ENCODE data around the gene SCAPER.

SCAPER gene

GRCh38 chr15:76340198-76340802 lies 564.8 kb downstream of the SCAPER start:
- no peak for DNase-seq (ENCODE audit: low spot score)

GRCh38 chr15:76339305-76340197 lies 565.6 kb downstream of the SCAPER start:
- no peak for DNase-seq (ENCODE audit: low spot score)

GRCh38 chr15:76338486-76339304 lies 566.4 kb downstream of the SCAPER start:
- DNase-seq (ENCODE audit: low spot score) = no peak

DNA sequence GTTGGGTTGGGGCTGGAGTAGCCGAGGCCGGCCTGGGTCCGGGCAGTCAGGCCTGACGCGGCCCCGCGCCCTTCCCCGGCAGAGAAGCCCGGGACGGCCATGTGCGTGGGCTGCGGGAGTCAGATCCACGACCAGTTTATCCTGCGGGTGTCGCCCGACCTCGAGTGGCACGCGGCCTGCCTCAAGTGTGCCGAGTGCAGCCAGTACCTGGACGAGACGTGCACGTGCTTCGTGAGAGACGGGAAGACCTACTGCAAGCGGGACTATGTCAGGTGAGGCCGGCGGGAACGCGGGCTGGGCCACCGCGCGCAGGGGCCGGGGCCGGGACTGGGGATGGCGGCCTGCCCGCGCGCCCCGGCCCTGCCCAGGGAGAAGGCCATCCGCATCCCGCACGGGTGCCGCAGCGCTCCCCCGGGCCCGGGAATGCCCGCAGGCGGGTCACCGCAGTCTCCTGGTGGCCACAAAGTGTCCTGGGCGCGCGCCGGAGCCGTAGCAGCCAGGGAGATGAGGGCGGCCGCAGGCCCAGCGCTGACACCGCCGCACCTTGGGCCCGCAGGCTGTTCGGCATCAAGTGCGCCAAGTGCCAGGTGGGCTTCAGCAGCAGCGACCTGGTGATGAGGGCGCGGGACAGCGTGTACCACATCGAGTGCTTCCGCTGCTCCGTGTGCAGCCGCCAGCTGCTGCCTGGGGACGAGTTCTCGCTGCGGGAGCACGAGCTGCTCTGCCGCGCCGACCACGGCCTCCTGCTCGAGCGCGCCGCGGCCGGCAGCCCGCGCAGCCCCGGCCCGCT lies 567.2 kb downstream of the SCAPER start:
- peak; percentile 42 for DNase-seq (ENCODE audit: low spot score)

GRCh38 chr15:76337059-76337695 lies 568.0 kb downstream of the SCAPER start:
- DNase-seq (ENCODE audit: low spot score) = peak; percentile 65

DNA sequence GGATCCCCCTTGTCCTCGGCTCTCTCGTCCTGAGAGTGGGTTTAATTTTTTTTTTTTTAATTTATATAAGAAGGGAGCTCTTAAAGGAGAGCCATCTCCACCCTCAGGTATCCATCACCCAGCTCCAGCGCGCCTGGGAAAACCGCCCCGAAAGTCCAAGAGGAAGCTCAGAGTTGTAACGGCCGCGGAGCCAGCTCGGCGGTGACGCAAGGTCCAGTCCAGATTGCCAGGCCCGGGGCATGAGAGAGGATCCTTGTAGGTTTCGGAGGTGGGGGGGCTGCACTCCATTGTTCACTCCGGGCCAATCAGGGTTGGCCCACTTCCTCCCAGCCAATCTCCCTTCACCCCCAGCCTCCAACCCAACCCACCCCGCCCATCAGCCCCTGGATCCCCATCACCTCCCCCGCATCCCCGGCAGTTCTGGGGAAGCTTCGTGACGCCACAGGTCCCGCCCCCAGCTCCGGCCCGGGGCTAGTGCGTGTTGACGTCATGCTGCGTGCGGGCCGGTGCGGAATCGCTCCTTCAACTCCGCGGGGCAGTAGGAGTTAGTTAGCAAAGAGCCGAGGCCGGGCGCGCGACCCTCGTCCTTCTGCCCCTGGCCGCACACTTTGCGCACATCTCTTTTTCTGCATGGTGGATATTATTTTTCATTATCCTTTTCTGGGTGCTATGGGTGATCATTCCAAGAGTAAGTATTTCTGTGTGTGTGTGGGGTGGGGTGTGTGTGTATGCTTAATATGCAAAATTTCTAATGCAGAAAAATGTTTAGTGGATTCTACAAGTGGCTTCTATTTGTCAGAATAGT lies 568.7 kb downstream of the SCAPER start, which contains the start of gene ISL2:
Gene ISL2 (plus strand): TSS at position 520 of the 805 bp plus-strand sequence. CDS start 111 bp downstream, at position 631.
- peak; percentile 97 for DNase-seq (ENCODE audit: low spot score)

DNA sequence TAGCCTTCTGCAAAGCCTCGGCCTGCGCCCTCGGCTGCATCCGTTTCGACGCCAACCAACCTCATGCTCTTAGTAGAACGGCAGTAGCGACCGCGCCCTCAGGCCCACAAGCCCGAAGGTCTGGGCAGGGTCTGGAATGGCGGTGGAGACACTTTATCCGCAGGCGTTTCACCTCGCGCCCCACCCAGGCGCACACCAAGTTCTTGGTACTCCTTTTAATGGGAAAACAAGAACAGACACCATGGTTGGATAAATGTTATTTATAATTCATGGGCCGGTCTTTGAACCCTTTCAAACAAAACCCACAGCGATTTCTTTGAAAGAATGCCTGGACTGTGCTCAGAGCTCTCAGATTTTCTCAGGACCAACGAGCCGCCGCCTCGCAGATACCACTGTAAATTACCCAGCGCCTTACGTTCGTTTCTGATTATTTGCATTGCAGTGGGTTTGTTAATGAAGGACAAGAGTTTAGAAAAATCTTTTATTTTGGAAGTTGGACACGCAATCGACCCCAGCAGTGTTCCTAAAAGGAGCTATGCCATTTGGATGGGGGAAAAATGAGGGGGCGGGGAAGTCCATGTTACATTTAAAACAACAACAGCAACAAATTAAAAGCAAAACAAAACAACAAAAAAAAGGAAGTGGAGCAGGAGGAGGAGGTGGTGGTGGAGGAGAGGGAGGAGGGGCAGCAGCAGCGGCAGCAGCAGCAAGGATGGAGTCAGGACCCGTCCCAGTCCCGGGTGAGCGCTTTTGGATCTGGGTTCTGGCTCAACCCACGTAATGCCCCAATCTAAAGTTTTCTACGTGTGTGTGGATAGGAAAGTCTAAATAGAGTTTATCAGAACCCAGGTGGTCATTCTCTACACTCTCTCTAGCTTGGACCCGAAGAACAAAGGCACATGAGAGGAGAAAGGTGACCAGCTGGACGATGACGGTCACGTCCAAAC lies 569.6 kb downstream of the SCAPER start:
- DNase-seq (ENCODE audit: low spot score) = peak; percentile 52

DNA sequence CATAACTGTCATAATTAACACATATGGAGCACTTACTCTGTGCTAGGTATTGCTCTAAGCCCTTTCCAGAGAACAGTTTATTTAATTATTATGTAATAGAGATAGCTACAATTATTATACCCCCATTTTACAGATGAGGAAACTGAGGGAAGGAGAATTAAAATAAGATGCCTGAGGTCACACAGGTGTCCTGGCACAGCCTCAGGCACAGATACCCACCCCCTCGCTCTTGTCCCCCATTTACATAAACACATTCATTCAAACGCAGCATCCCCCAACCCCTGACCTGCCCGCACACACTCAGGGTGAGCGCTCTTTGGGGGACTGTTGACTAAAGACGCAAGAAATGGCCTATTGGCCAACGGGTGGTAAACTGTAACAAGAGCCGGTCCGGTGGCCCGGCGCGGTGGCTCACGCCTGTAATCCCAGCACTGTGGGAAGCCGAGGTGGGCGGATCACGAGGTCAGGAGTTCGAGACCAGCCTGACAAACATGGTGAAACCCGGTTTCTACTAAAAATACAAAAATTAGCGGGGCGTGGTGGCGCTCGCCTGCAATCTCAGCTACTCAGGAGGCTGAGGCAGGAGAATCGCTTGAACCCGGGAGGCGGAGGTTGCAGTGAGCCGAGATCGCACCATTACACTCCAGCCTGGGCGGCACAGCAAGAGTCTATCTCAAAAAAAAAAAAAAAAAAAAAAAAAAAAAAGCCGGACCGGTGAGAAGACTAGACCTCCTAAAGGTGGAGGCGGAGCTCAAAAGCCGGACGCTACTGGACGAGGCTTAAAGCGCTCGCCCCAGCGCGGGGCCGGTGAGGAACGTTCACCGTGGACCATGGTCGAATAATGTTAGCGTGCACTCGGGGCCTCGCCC lies 570.5 kb downstream of the SCAPER start:
- DNase-seq (ENCODE audit: low spot score) = no peak

GRCh38 chr15:76333720-76334437 lies 571.3 kb downstream of the SCAPER start:
- peak; percentile 49 for DNase-seq (ENCODE audit: low spot score)

GRCh38 chr15:76333309-76333708 lies 571.8 kb downstream of the SCAPER start:
- DNase-seq (ENCODE audit: low spot score) = no peak

DNA sequence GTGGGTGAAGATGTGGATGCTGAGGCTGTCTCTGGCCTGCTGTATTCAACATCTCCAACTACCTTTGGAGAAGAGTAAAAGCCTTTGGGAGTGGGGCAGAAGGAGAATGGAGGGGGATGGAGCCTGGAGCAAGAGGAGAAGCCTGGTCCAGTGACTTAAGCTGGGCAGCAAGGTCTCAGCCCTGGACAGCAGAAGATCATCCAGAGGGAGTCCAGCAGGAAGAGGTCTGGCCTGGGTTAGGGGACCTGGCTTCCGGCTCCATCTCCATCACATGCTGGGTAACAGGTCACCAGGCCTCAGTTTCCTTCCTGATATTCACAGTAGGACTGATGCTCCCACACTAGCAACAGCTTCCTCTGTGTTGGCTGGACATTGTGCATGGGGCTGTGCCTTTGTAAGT lies 572.3 kb downstream of the SCAPER start:
- DNase-seq (ENCODE audit: low spot score) = no peak

DNA sequence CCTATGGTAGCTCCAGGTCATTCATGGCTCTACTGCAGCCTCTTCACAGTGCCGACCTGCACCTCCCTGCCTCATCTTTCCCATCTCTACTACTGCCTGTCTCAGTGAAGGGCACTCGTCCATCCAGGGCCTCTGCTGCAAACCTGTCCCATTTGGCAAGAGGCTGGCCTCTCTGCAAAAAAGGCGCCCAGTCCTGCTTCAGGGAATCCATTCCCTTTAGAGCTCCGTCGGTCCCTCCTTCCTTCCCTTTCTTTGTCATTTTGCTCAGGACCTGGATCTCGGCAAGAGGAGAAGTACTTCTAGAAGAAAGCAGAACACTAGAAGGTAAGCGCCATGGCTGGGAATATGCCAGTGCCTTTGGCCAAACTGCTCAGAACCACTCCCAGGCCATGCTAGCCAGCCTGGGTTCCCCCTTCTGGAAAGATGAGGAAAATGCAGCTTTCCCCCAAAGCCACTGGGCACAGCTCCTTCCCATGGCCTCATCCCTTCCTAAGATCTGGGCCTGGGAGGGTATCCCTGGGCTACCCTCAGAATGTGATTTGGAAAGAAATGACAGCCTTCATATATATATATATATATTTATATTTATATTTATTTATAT lies 575.0 kb downstream of the SCAPER start:
- DNase-seq (ENCODE audit: low spot score) = peak; percentile 75

DNA sequence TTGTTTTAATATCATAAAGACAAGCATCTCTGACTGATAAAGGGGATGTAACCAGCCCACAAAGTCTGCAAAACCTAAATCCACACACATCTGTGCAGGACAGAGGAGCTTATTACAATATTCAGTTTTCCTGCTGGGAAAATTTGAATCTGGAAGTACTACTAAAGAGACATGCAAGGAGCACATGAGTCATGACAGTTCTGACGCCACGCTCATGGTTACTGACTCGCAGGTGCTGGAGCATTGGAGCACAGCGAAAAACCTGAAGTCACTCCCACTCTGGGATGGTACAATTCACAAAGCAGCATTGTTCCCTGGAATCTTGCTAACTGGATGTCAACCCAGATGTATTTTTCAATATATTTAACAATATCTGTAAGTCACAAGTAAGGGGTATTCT lies 576.2 kb downstream of the SCAPER start:
- DNase-seq (ENCODE audit: low spot score) = no peak

DNA sequence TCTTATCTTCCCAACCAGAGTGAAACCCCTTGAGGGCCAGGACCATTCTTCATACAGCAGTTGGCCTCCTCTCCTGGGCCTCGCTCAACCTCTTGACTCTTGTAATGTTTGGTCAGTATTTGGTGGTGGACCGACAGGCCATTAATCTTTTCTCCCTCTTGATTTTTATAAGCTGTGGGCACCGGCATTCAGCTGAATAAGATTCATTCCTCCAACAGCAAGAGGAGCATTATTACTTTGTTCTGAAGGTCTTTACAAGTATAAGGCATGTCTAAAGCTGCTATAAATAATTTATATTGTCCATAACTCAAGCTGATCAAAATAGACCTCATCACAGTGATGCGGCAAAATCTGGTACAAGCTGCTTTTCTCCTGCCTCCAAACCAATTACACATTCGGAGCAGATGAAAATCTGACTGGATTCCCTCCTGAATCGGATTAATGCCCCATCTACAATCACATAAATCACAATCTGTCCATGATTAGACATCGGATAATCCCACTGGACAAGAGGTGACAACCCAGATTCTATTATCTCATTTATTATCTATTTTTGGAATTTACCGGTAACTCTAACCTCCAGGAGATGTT lies 576.9 kb downstream of the SCAPER start:
- no peak for DNase-seq (ENCODE audit: low spot score)

GRCh38 chr15:76327191-76328105 lies 577.7 kb downstream of the SCAPER start:
- DNase-seq (ENCODE audit: low spot score) = no peak
